Osteocyte (in vitro differentiated cells): ENCODE measurements around the gene CCNY. TPM values are rescaled to one million over a fixed set of nuclear protein-coding genes. Genes with fewer than 3 reads are reported as not detected.
A peak's percentile ranks its signal among the peaks of the same experiment; 100 is the strongest.

ENCODE experiments used
- DNase-seq: peaks from one replicate; pipeline ENCODE4 v3.0.0; 2021; ENCODE audit warnings: mixed read lengths; ENCODE audit not compliant: unreplicated experiment; ENCODE audit errors: extremely low spot score
- H3K27ac Mint-ChIP-seq: one replicate; pipeline ENCODE4 v1.8.0; 2021; ENCODE audit warnings: mild to moderate bottlenecking, mixed read lengths; ENCODE audit not compliant: unreplicated experiment
- H3K27me3 Mint-ChIP-seq: one replicate; pipeline ENCODE4 v1.8.0; 2021; ENCODE audit warnings: mixed read lengths; ENCODE audit not compliant: unreplicated experiment
- H3K36me3 Mint-ChIP-seq: one replicate; pipeline ENCODE4 v1.8.0; 2021; ENCODE audit warnings: mixed read lengths; ENCODE audit not compliant: unreplicated experiment
- H3K4me1 Mint-ChIP-seq: one replicate; pipeline ENCODE4 v1.8.0; 2021; ENCODE audit warnings: mixed read lengths; ENCODE audit not compliant: unreplicated experiment
- H3K4me3 Mint-ChIP-seq: one replicate; pipeline ENCODE4 v1.8.0; 2021; ENCODE audit warnings: mild to moderate bottlenecking, moderate library complexity, mixed read lengths; ENCODE audit not compliant: unreplicated experiment
- H3K9me3 Mint-ChIP-seq: one replicate; pipeline ENCODE4 v1.8.0; 2021; ENCODE audit warnings: mixed read lengths; ENCODE audit not compliant: unreplicated experiment
- CTCF ChIP-seq: fragments of 200-600 bp; sonication (generic); IDR thresholded peaks from 2 replicates; pipeline ENCODE4 v1.5.0; 2021; ENCODE audit warnings: antibody characterized with exemption, mild to moderate bottlenecking, moderate library complexity
- total RNA-seq: library from RNA; stranded (reverse); gene quantifications from 2 replicates; pipeline ENCODE4 v1.2.1, GENCODE V29; 2021

The CCNY gene
- total RNA-seq, 1 donor from 2014 or later, result 76.4 TPM

- no peak for TF ChIP-seq CTCF
- Mint-ChIP-seq H3K9me3 (peaks cover 13% of the 10 kb centered on the region), H3K4me1 (no peaks in the 10 kb centered on the region), H3K36me3 (no peaks in the 10 kb centered on the region), H3K4me3 (no peak overlapping the region), H3K27me3 (peaks cover 4% of the 10 kb centered on the region), H3K27ac (no peak overlapping the region)
- DNase-seq, result no peak
Measured at GRCh38 chr10:35592441-35592840, 256.1 kb downstream of the CCNY start.

- no peak for TF ChIP-seq CTCF
- DNase-seq, result no peak
- Mint-ChIP-seq H3K27ac (no peak overlapping the region), H3K36me3 (no peaks in the 10 kb centered on the region), H3K4me1 (no peaks in the 10 kb centered on the region), H3K9me3 (peaks cover 13% of the 10 kb centered on the region), H3K27me3 (peaks cover 4% of the 10 kb centered on the region), H3K4me3 (no peak overlapping the region)
Measured at GRCh38 chr10:35594115-35595079, 258.1 kb downstream of the CCNY start.

- H3K36me3 Mint-ChIP-seq, result no peaks in the 10 kb centered on the region
- H3K4me3 Mint-ChIP-seq, result no peak overlapping the region
- no peak for DNase-seq
- no peak overlapping the region for H3K27ac Mint-ChIP-seq
- H3K4me1 Mint-ChIP-seq, result no peaks in the 10 kb centered on the region
- H3K27me3 Mint-ChIP-seq, result peaks cover 5% of the 10 kb centered on the region
- no peak for TF ChIP-seq CTCF
- H3K9me3 Mint-ChIP-seq, result peaks cover 13% of the 10 kb centered on the region
Measured at GRCh38 chr10:35595106-35595505, 258.8 kb downstream of the CCNY start.

GRCh38 chr10:35598379-35598778, 262.1 kb downstream of the CCNY start:
- Mint-ChIP-seq H3K4me3 (no peak overlapping the region), H3K27me3 (peaks cover 16% of the 10 kb centered on the region), H3K36me3 (no peaks in the 10 kb centered on the region), H3K9me3 (no peaks in the 10 kb centered on the region), H3K4me1 (no peaks in the 10 kb centered on the region), H3K27ac (no peak overlapping the region)
- no peak for DNase-seq
- peak; percentile 55 for TF ChIP-seq CTCF

GRCh38 chr10:35600193-35600592, 263.9 kb downstream of the CCNY start:
- no peaks in the 10 kb centered on the region for H3K4me1 Mint-ChIP-seq
- no peak overlapping the region for H3K4me3 Mint-ChIP-seq
- DNase-seq, result no peak
- H3K36me3 Mint-ChIP-seq, result no peaks in the 10 kb centered on the region
- H3K9me3 Mint-ChIP-seq, result no peaks in the 10 kb centered on the region
- no peak overlapping the region for H3K27ac Mint-ChIP-seq
- TF ChIP-seq CTCF, result peak; percentile 14
- peaks cover 26% of the 10 kb centered on the region for H3K27me3 Mint-ChIP-seq
